ENCODE results near the gene GTF3C2. TPM values are rescaled to one million over a fixed set of nuclear protein-coding genes. Genes with fewer than 3 reads are reported as not detected.

The GTF3C2 gene
- total and polyA plus RNA-seq, 10 of the 15 experiments (the other 5 are each of a cell fraction or from before 2014, with no cell fraction given) = 45.9 to 105 (median 80.3) TPM

DNA sequence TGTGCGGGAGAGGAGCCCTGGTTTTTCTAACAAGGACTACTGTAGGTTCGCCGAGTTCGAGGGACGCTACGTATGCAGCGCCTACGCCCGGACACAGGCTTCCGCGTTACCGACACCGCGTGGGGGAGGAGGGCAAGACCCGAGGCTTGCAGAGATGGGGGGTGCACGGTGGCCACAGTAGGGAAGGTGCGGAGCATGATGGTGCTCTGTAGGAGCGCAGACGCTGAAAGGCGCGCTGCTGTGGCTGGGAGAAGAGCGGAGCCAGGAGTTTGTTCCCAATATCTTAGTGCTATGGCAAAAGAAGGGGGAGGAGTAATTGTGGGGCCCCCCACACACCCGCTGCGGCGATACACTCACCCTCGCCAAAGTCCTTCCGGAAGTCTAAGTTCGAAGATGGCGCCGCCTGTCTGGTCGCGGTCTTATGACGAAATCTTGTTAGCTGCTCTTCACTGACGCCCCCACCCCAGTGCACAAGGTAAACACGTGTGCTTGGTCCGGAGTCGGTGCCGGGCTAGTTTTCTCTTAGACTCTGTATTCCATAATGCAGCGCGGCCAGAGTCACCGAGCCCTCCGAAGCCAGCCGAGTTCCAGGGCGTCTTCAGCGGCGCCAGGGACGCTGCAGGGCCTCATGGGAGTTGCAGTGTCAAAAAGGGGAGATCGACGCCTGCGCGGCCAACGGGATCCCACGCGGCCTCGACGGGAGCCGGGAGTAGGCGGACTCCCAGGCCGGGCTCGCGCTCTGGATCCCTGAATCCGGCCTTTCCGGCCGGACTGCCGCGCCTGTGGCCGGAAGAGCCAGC lies at the start of gene GTF3C2 (continued):
- TF ChIP-seq, protein P1, sequence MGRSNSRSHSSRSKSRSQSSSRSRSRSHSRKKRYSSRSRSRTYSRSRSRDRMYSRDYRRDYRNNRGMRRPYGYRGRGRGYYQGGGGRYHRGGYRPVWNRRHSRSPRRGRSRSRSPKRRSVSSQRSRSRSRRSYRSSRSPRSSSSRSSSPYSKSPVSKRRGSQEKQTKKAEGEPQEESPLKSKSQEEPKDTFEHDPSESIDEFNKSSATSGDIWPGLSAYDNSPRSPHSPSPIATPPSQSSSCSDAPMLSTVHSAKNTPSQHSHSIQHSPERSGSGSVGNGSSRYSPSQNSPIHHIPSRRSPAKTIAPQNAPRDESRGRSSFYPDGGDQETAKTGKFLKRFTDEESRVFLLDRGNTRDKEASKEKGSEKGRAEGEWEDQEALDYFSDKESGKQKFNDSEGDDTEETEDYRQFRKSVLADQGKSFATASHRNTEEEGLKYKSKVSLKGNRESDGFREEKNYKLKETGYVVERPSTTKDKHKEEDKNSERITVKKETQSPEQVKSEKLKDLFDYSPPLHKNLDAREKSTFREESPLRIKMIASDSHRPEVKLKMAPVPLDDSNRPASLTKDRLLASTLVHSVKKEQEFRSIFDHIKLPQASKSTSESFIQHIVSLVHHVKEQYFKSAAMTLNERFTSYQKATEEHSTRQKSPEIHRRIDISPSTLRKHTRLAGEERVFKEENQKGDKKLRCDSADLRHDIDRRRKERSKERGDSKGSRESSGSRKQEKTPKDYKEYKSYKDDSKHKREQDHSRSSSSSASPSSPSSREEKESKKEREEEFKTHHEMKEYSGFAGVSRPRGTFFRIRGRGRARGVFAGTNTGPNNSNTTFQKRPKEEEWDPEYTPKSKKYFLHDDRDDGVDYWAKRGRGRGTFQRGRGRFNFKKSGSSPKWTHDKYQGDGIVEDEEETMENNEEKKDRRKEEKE (IDR thresholded peaks at IDR 0.05) = peak; percentile 85
- TF ChIP-seq BHLHE40 (IDR thresholded peaks at IDR 0.05; ENCODE audit: borderline replicate concordance in 1 of 2, low read depth in 2 of 2, low read length in 1 of 2) (peak in 1 of 2 experiments; percentile 81), NFYA (IDR thresholded peaks at IDR 0.05; ENCODE audit: borderline replicate concordance, low read depth, low read length) (no peak), NR2F1 (conservative IDR thresholded peaks at IDR 0.05) (peak; percentile 68), BCL11A (IDR thresholded peaks at IDR 0.05; ENCODE audit: low read depth, low read length) (no peak), ZSCAN29 (IDR thresholded peaks at IDR 0.05) (no peak), SMARCA5 (IDR thresholded peaks at IDR 0.05) (no peak)
- TF ChIP-seq, protein P2, sequence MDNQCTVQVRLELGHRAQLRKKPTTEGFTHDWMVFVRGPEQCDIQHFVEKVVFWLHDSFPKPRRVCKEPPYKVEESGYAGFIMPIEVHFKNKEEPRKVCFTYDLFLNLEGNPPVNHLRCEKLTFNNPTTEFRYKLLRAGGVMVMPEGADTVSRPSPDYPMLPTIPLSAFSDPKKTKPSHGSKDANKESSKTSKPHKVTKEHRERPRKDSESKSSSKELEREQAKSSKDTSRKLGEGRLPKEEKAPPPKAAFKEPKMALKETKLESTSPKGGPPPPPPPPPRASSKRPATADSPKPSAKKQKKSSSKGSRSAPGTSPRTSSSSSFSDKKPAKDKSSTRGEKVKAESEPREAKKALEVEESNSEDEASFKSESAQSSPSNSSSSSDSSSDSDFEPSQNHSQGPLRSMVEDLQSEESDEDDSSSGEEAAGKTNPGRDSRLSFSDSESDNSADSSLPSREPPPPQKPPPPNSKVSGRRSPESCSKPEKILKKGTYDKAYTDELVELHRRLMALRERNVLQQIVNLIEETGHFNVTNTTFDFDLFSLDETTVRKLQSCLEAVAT (IDR thresholded peaks at IDR 0.05) = peak; percentile 63

All from GM12878 (cell line).